Pericardium fibroblast (primary cell): ENCODE results near the gene SUSD5. TPM values are rescaled to one million over a fixed set of nuclear protein-coding genes. Genes with fewer than 3 reads are reported as not detected.

ENCODE experiments used
- total RNA-seq: library from RNA; depleted of rRNA; stranded (reverse); fragments of >200 nt; gene quantifications from 2 replicates; pipeline ENCODE4 v1.2.3, GENCODE V29; 2015

Gene SUSD5
- total RNA-seq: 4.0 and 4.8 TPM in 2 replicates

DNA sequence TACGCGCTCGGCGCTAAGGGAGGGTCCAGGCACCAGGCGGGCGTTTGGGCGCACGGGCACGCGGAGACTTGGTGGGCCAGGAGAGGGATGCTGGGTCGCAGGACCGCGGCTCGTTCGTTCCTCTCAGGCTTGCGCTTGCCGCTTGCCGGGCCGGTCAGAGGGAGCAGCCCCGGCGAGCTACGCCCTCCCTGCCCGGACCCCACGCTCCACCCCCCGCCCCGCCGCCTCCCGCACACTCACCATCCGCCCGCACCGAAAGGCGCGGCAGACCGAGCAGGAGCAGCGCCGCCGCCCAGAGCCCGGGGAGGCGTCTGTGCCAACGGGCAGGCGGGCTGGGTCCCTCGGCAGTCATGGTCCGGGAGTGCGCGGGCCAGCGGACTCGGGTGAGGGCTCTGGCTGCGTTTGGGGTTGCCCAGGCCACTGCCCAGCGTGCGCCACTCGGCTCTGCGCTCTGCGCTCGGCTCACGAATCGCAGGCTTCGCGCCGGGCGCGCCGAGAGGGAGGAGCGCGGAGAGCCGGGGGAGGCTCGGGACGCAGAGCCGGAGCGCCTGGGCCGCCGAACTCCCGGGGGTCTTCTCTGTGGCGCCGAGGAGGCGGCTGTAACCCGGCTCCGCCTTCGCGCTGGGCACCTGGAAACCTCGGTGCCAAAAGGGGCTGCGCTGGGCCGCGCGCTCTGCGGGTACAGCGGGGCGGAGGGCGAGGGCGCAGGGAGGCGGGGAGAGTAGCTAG lies at the start of gene SUSD5:
TSS of gene SUSD5 (minus strand) at position 365 of the 729 bp plus-strand sequence. CDS start at position 352, 13 bp downstream.

DNA sequence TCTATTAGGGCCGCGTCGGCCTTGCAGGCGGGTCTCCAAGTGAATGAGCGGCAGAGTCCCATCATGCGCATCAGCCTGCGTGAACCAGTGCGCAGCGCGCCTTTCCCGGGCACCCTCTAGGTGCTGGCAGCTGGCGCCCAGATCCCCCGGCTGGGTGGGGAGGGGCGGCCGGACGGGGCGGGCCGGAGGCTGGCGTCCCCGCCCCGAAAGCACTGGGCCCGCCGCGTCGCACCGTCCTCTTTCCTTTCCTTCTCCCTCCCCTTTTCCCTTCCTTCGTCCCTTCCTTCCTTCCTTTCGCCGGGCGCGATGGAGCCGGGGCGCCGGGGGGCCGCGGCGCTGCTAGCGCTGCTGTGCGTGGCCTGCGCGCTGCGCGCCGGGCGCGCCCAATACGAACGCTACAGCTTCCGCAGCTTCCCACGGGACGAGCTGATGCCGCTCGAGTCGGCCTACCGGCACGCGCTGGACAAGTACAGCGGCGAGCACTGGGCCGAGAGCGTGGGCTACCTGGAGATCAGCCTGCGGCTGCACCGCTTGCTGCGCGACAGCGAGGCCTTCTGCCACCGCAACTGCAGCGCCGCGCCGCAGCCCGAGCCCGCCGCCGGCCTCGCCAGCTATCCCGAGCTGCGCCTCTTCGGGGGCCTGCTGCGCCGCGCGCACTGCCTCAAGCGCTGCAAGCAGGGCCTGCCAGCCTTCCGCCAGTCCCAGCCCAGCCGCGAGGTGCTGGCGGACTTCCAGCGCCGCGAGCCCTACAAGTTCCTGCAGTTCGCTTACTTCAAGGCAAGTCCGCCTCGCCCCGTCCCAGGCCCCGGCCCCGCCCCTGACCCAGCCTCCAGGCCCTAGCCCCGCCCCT lies 104.6 kb downstream of the SUSD5 start, which contains the start of gene CRTAP:
TSS of gene CRTAP (plus strand) at position 243 of the 850 bp plus-strand sequence. CDS start at position 307, 64 bp downstream.

Other genes with a start within 250 kb of the SUSD5 start
- gene GLB1, start 121.7 kb downstream of the SUSD5 start, total RNA-seq: 85.7 and 109 TPM in 2 replicates
- gene TMPPE, start 121.7 kb downstream of the SUSD5 start, total RNA-seq: 3.3 and 4.5 TPM in 2 replicates
- 420 and 609 TPM in 2 replicates for gene CRTAP, start 104.8 kb downstream of the SUSD5 start, total RNA-seq
- 6.7 and 13.1 TPM in 2 replicates for gene FBXL2, start 58.6 kb upstream of the SUSD5 start, total RNA-seq
- gene UBP1, start 221.6 kb upstream of the SUSD5 start, total RNA-seq: 39.7 and 51.4 TPM in 2 replicates